B cell (primary cell): Measurements from ENCODE around the gene MEA1. TPM values are rescaled to one million over a fixed set of nuclear protein-coding genes. Genes with fewer than 3 reads are reported as not detected.

ENCODE experiments used
- ATAC-seq: fragments of 200-7000 bp; cut with Tn5 transposase; one replicate; pipeline ENCODE4 v1.10.0; 2021; ENCODE audit warnings: low read depth, mild to moderate bottlenecking, moderate number of reproducible peaks, moderate library complexity
- CTCF ChIA-PET: fragments of 350-600 bp; sonication (Branson Sonifier 250); formaldehyde crosslinking; loops from one replicate; lab custom pipeline; 2021; ENCODE audit warnings: antibody characterized with exemption, inconsistent platforms; lab: Charles Lee
- POLR2A ChIA-PET: fragments of 350-600 bp; sonication (Branson Sonifier 250); formaldehyde crosslinking; loops from one replicate; lab custom pipeline; 2021; ENCODE audit warnings: antibody characterized with exemption; lab: Charles Lee
- DNase-seq: peaks from one replicate; pipeline ENCODE4 v3.0.0; 2013
- H2AFZ ChIP-seq: 2 replicates; pipeline ENCODE4 v1.6.1; 2012; ENCODE audit warnings: mild to moderate bottlenecking, low read depth, low read length; ENCODE audit not compliant: insufficient read depth, poor library complexity, severe bottlenecking
- H3K27ac ChIP-seq, 2 donors: 1 replicate in 1 of 2; 2 replicates in 1 of 2; pipeline ENCODE4 v1.5.1; 2012 to 2013; ENCODE audit warnings: low read length in 2 of 2, mild to moderate bottlenecking in 2 of 2, moderate library complexity in 1 of 2
- H3K27me3 ChIP-seq, 4 experiments: fragments of 200-600 bp in 1 of 4; sonication (generic) in 1 of 4; replicated peaks in 1 of 4; 1 replicate in 2 of 4; 2 replicates in 2 of 4; pipeline versions ENCODE4 v1.6.1 to v1.7.0; 2013 to 2016; ENCODE audit warnings: low read length in 3 of 4, mild to moderate bottlenecking in 2 of 4, mixed read lengths in 1 of 4, moderate library complexity in 1 of 4; ENCODE audit not compliant: insufficient read depth in 4 of 4, control insufficient read depth in 3 of 4; ENCODE audit errors: control extremely low read depth in 1 of 4
- H3K36me3 ChIP-seq, 2 experiments: replicated peaks in 1 of 2; 1 replicate in 1 of 2; 2 replicates in 1 of 2; pipeline versions ENCODE4 v1.6.1 to v1.7.1; 2013; ENCODE audit warnings: low read length in 1 of 2; ENCODE audit not compliant: insufficient read depth in 2 of 2, control insufficient read depth in 1 of 2; ENCODE audit errors: control extremely low read depth in 1 of 2, extremely low read depth in 1 of 2
- H3K4me1 ChIP-seq, 2 donors: fragments of 200-600 bp in 1 of 2; sonication (generic) in 1 of 2; 1 replicate in 1 of 2; 2 replicates in 1 of 2; pipeline versions ENCODE4 v1.5.1 to v1.6.1; 2013 to 2017; ENCODE audit warnings: low read length in 2 of 2; ENCODE audit not compliant: control insufficient read depth in 2 of 2, insufficient read depth in 2 of 2
- H3K4me2 ChIP-seq: replicated peaks from 2 replicates; pipeline ENCODE3; 2012; ENCODE audit warnings: mild to moderate bottlenecking, low read depth, low read length; ENCODE audit not compliant: poor library complexity, severe bottlenecking
- H3K4me3 ChIP-seq, 5 experiments: fragments of 200-600 bp in 1 of 5; sonication (generic) in 1 of 5; 1 replicate in 3 of 5; 2 replicates in 2 of 5; pipeline versions ENCODE4 v1.5.1 to v1.7.0; 2011 to 2016; ENCODE audit warnings: low read length in 4 of 5, mild to moderate bottlenecking in 4 of 5, low read depth in 2 of 5, control low read depth in 1 of 5, moderate library complexity in 1 of 5; ENCODE audit not compliant: insufficient read depth in 1 of 5; ENCODE audit errors: control extremely low read depth in 1 of 5, extremely low read depth in 1 of 5
- H3K79me2 ChIP-seq: fragments of 200-600 bp; sonication (generic); one replicate; pipeline ENCODE4 v1.6.0; 2016; ENCODE audit warnings: low read length; ENCODE audit not compliant: control insufficient read depth, insufficient read depth
- H3K9ac ChIP-seq: fragments of 200-600 bp; sonication (generic); 2 replicates; pipeline ENCODE4 v1.6.1; 2017; ENCODE audit warnings: mild to moderate bottlenecking, low read length, moderate library complexity
- H3K9me3 ChIP-seq, 3 donors: one replicate each; pipeline versions ENCODE4 v1.6.1 to v1.7.1; 2013; ENCODE audit warnings: low read length in 2 of 3; ENCODE audit not compliant: control insufficient read depth in 2 of 3, insufficient read depth in 1 of 3; ENCODE audit errors: control extremely low read depth in 1 of 3
- H4K20me1 ChIP-seq: 2 replicates; pipeline ENCODE4 v1.6.0; 2012; ENCODE audit warnings: mild to moderate bottlenecking, low read length; ENCODE audit not compliant: insufficient read depth, control insufficient read depth, poor library complexity, severe bottlenecking
- H3K27ac Mint-ChIP-seq: one replicate; pipeline ENCODE4 v1.8.0; 2021; ENCODE audit warnings: mixed read lengths
- H3K27me3 Mint-ChIP-seq: one replicate; pipeline ENCODE4 v1.8.0; 2021; ENCODE audit warnings: mixed read lengths
- H3K4me1 Mint-ChIP-seq: one replicate; pipeline ENCODE4 v1.8.0; 2021; ENCODE audit warnings: mixed read lengths
- H3K4me3 Mint-ChIP-seq: one replicate; pipeline ENCODE4 v1.8.0; 2021; ENCODE audit warnings: mixed read lengths
- H3K9me3 Mint-ChIP-seq: one replicate; pipeline ENCODE4 v1.8.0; 2022; ENCODE audit warnings: mixed read lengths; ENCODE audit not compliant: insufficient read depth
- CTCF ChIP-seq: fragments of 200-600 bp; IDR thresholded peaks from one replicate; pipeline ENCODE4 v1.8.0; 2022; ENCODE audit warnings: antibody characterized with exemption, mild to moderate bottlenecking
- EZH2 ChIP-seq: IDR thresholded peaks from 2 replicates; pipeline ENCODE4 v1.6.1; 2012; ENCODE audit warnings: borderline replicate concordance, low read depth, mild to moderate bottlenecking, moderate library complexity, low read length; ENCODE audit not compliant: insufficient read depth, poor library complexity, severe bottlenecking
- WGBS: methylation state at CpG from one replicate; pipeline ENCODE4 v1.1.5; 2013; ENCODE audit warnings: missing lambda C conversion rate; ENCODE audit not compliant: insufficient coverage; 5-methylcytosine and 5-hydroxymethylcytosine counted together
- intact Hi-C: fragments of 100-400 bp; cut with micrococcal nuclease; formaldehyde crosslinking; loops from one replicate; pipeline ENCODE4 v1.10.0; 2022
- polyA plus RNA-seq: library from polyadenylated mRNA; depleted of rRNA; stranded (reverse); fragments of >200 nt; gene quantifications from 2 replicates; pipeline ENCODE4 v1.2.3, GENCODE V29; 2012
- total RNA-seq, 2 donors: library from RNA; stranded (reverse); fragments of 120-200 nt in 1 of 2; gene quantifications; 1 replicate in 1 of 2; 2 replicates in 1 of 2; pipeline versions ENCODE4 v1.2.3 to v1.2.4, GENCODE V29; 2013 to 2022

The MEA1 gene
- total and polyA plus RNA-seq, 2 donors (not counting 1 experiment from before 2014, with no cell fraction given): 35.7 to 36.7 TPM

GRCh38 chr6:43061861-43062260 is 48.1 kb upstream of the MEA1 start:
- H3K36me3 ChIP-seq: peaks cover 0 to 26% of the 10 kb centered on the region in 2 experiments
- H3K27ac ChIP-seq: no peak overlapping the region
- H3K4me2 ChIP-seq: no peak overlapping the region
- Mint-ChIP-seq H3K4me1 (peaks cover 34% of the 10 kb centered on the region), H3K9me3 (no peaks in the 10 kb centered on the region), H3K4me3 (peak overlapping the region; percentile 24), H3K27ac (no peak overlapping the region), H3K27me3 (no peaks in the 10 kb centered on the region)
- ChIA-PET POLR2A (no interaction called here), CTCF (no interaction called here)
- TF ChIP-seq CTCF: no peak
- no peak for DNase-seq
- H3K27me3 ChIP-seq: no peaks in the 10 kb centered on the region
- no peak overlapping the region for H2AFZ ChIP-seq
- ATAC-seq: no peak
- intact Hi-C loops: no loop called here
- H3K4me1 ChIP-seq: peaks cover 16 to 22% of the 10 kb centered on the region in 2 donors
- H3K79me2 ChIP-seq: peaks cover 33% of the 10 kb centered on the region
- H4K20me1 ChIP-seq: peaks cover 11% of the 10 kb centered on the region
- 92% methylated on average over 2 of the region's 2 CpGs for WGBS
- no peak overlapping the region for H3K4me3 ChIP-seq
- no peak overlapping the region for H3K9ac ChIP-seq
- no peaks in the 10 kb centered on the region for H3K9me3 ChIP-seq

GRCh38 chr6:43060755-43061633 is 47.2 kb upstream of the MEA1 start:
- H3K27ac Mint-ChIP-seq: peak overlapping the region; percentile 80
- no peak for DNase-seq
- H3K27me3 Mint-ChIP-seq: no peaks in the 10 kb centered on the region
- intact Hi-C loops: no loop called here
- H2AFZ ChIP-seq: no peak overlapping the region
- ATAC-seq: no peak
- WGBS: 94% methylated on average over 12 of the region's 12 CpGs
- no peaks in the 10 kb centered on the region for H3K9me3 ChIP-seq
- H3K4me2 ChIP-seq: peak overlapping the region; percentile 87
- H3K4me1 ChIP-seq: peaks cover 16 to 22% of the 10 kb centered on the region in 2 donors
- H3K36me3 ChIP-seq: peaks cover 0 to 21% of the 10 kb centered on the region in 2 experiments
- CTCF ChIA-PET: interaction anchor here (1.0 kb wide), 1 partner anchor 40 kb away, joined by 3 read pairs; the partner anchor contains the start of gene RRP36
- peaks cover 33% of the 10 kb centered on the region for H3K79me2 ChIP-seq
- no peak overlapping the region for H3K9ac ChIP-seq
- no peak overlapping the region for H3K27ac ChIP-seq
- TF ChIP-seq EZH2: no peak
- TF ChIP-seq CTCF: no peak
- no peaks in the 10 kb centered on the region for H3K9me3 Mint-ChIP-seq
- H3K4me3 Mint-ChIP-seq: peak overlapping the region; percentile 99
- POLR2A ChIA-PET: no interaction called here
- H3K4me1 Mint-ChIP-seq: peaks cover 35% of the 10 kb centered on the region
- peaks cover 11% of the 10 kb centered on the region for H4K20me1 ChIP-seq
- no peak overlapping the region for H3K4me3 ChIP-seq
- no peaks in the 10 kb centered on the region for H3K27me3 ChIP-seq
